Heart right ventricle (tissue), 16 donors: ENCODE results near the gene ADAMTS3. TPM values are rescaled to one million over a fixed set of nuclear protein-coding genes. Genes with fewer than 3 reads are reported as not detected.

Experiments used
- ATAC-seq, 8 donors: fragments of 200-7000 bp; cut with Tn5 transposase; one replicate each; pipeline ENCODE4 v1.9.1; 2020; ENCODE audit warnings: mild to moderate bottlenecking in 8 of 8, moderate library complexity in 8 of 8, moderate number of reproducible peaks in 1 of 8
- DNase-seq, 2 donors: peaks; one replicate each; pipeline ENCODE4 v3.0.0-alpha.2; 2020
- H3K27ac ChIP-seq, 10 donors: fragments of 200-600 bp; sonication (generic) in 2 of 10; one replicate each; pipeline versions ENCODE4 v1.5.0 to v1.8.0; 2020 to 2022; ENCODE audit warnings: mild to moderate bottlenecking in 3 of 10
- H3K27me3 ChIP-seq, 7 donors: fragments of 200-600 bp; one replicate each; pipeline ENCODE4 v1.8.0; 2021 to 2022; ENCODE audit warnings: mild to moderate bottlenecking in 2 of 7
- H3K36me3 ChIP-seq, 9 donors: fragments of 200-600 bp; sonication (generic) in 1 of 9; one replicate each; pipeline versions ENCODE4 v1.5.0 to v1.8.0; 2020 to 2022; ENCODE audit warnings: mild to moderate bottlenecking in 2 of 9
- H3K4me1 ChIP-seq, 9 donors: fragments of 200-600 bp; sonication (generic) in 1 of 9; one replicate each; pipeline versions ENCODE4 v1.5.0 to v1.8.0; 2020 to 2022; ENCODE audit warnings: mild to moderate bottlenecking in 4 of 9
- H3K4me3 ChIP-seq, 10 donors: fragments of 200-600 bp; sonication (generic) in 2 of 10; one replicate each; pipeline versions ENCODE4 v1.5.0 to v1.8.0; 2020 to 2022; ENCODE audit warnings: mild to moderate bottlenecking in 7 of 10, moderate library complexity in 2 of 10
- H3K9me3 ChIP-seq, 11 donors: fragments of 200-600 bp in 10 of 11; sonication (generic) in 2 of 11; one replicate each; pipeline versions ENCODE4 v1.5.0 to v1.8.0; 2013 to 2022; ENCODE audit warnings: mild to moderate bottlenecking in 2 of 11, control low read depth in 1 of 11, moderate library complexity in 1 of 11
- WGBS, 2 donors: extraction: QIAGEN DNeasy Blood & Tissue Kit; methylation state at CpG; one replicate each; pipeline ENCODE4 v1.1.7; 2013; ENCODE audit warnings: inconsistent platforms in 1 of 2; 5-methylcytosine and 5-hydroxymethylcytosine counted together
- intact Hi-C, 10 donors: fragments of 100-400 bp; cut with DNase I; formaldehyde crosslinking; loops; one replicate each; pipeline versions ENCODE4 v1.11.1 to v1.14.2; 2022
- polyA plus RNA-seq, 2 donors: library from polyadenylated mRNA; stranded (reverse); fragments of 200-250 nt; gene quantifications; one replicate each; pipeline ENCODE4 v1.2.3, GENCODE V29; 2013
- total RNA-seq, 10 donors: library from RNA; stranded (reverse); fragmentation: NEBNext Ultra II Directional in 3 of 10; extraction: Animal tissue kit (Norgen Biotek cat#: 25700) in 3 of 10; gene quantifications; one replicate each; pipeline versions ENCODE4 v1.2.1 to v1.2.4, GENCODE V29; 2021 to 2023
- TF ChIP-seq, protein P1 (sequence below), 9 donors: fragments of 200-600 bp; sonication (generic) in 2 of 9; IDR thresholded peaks; one replicate each; pipeline versions ENCODE4 v1.5.0 to v1.8.0; 2021 to 2022; ENCODE audit warnings: antibody characterized with exemption in 9 of 9, mild to moderate bottlenecking in 5 of 9, moderate library complexity in 1 of 9
- donor health status: Arrhythmogenic right ventricular cardiomyopathy.
- donor health status: ischemic (EF 13 %, LVEDD 7.1; RV severe dilation, severe dysfunction).
- donor health status: healthy with polysubstance abuse.
- donor health status: DM: no; HTN: yes; CAD: no.
- donor health status: DM: no; HTN: no; CAD: no.
- donor health status: ischemic (EF 25% LVEDD 6.9; RV normal size, moderate dysfunction).
- donor health status: ischemic (EF 25% LVEDD 5.7; RV mildly dilated, moderate dysfunction).
- donor health status: healthy.
- donor health status: DM: yes; HTN: yes; CAD: no.
- donor health status: Ischemic cardiomyopathy.
- donor health status: ischemic (EF 35%, LVEDD 5.7; RV mildly dilated, moderate dysfunction).
- donor health status: nonischemic (EF 11% LVEDD 7.7; RV severe dilation, severe dysfunction).
- donor health status: DM: yes; HTN: yes; CAD: no.
- donor health status: PGD.
- donor health status: ischemic (EF 29% LVEDD 5.4; RV normal size, mild dysfunction).
- donor health status: nonischemic (EF 23%, LVEDD 6.1; RV moderate dilation, normal function).

Gene ADAMTS3
- total and polyA plus RNA-seq, 12 donors: 0.23 to 1.1 (median 0.54) TPM

DNA sequence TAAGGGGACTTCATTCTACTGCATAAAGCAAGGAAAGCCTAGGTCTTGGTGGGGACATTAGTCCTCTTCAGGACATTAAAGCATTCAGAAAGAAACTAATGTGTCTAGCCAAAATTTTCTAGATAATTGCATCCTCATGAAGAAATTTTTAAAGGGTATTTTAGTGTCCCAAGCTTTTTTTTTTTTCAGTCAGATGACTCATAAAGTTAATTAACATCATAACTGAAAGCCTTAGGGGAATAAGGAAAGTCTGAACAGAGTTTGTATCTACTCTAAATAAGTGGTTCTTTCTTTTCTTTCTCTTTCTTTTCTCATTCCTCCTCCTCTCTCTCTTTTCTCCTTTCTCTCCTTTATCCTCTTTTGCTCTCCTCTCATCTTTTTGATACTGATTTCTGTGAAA is 202.4 kb downstream of the ADAMTS3 start:
- Histone ChIP-seq H3K4me1 (no peaks in the 10 kb centered on the region), H3K36me3 (no peaks in the 10 kb centered on the region), H3K9me3 (no peaks in the 10 kb centered on the region), H3K27me3 (no peaks in the 10 kb centered on the region), H3K27ac (no peak overlapping the region), H3K4me3 (no peak overlapping the region)
- DNase-seq (no peak), ATAC-seq (no peak)
- TF ChIP-seq, protein P1, sequence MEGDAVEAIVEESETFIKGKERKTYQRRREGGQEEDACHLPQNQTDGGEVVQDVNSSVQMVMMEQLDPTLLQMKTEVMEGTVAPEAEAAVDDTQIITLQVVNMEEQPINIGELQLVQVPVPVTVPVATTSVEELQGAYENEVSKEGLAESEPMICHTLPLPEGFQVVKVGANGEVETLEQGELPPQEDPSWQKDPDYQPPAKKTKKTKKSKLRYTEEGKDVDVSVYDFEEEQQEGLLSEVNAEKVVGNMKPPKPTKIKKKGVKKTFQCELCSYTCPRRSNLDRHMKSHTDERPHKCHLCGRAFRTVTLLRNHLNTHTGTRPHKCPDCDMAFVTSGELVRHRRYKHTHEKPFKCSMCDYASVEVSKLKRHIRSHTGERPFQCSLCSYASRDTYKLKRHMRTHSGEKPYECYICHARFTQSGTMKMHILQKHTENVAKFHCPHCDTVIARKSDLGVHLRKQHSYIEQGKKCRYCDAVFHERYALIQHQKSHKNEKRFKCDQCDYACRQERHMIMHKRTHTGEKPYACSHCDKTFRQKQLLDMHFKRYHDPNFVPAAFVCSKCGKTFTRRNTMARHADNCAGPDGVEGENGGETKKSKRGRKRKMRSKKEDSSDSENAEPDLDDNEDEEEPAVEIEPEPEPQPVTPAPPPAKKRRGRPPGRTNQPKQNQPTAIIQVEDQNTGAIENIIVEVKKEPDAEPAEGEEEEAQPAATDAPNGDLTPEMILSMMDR (IDR thresholded peaks at IDR 0.05): no peak
- intact Hi-C loops: no loop called here

DNA sequence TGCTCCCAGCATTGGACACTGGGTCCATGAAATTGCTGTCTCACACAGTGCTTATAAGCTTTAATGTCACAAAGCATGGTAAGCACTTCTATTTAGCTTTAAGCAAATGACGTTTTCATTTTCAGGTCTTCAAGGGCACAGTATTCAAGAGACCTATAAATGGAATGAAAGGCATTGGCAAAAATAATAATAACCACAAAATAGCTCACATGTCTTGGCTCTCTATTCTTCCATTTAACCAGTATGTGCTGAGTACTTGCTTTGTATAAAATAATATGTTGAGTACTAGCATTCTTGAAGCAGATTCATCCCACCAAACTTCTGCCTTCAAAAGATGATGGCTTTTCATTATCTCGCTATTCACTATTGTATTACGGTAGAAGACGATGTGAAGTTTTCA is 203.0 kb downstream of the ADAMTS3 start:
- H3K27ac ChIP-seq: no peak overlapping the region
- no peak overlapping the region for H3K4me3 ChIP-seq
- H3K4me1 ChIP-seq: no peaks in the 10 kb centered on the region
- no peaks in the 10 kb centered on the region for H3K36me3 ChIP-seq
- 79 to 84% methylated on average over 4 of the region's 4 CpGs for WGBS, 2 donors
- intact Hi-C loops: no loop called here
- H3K9me3 ChIP-seq: no peaks in the 10 kb centered on the region
- DNase-seq (no peak), ATAC-seq (no peak)
- TF ChIP-seq, protein P1 (IDR thresholded peaks at IDR 0.05): no peak
- no peaks in the 10 kb centered on the region for H3K27me3 ChIP-seq

DNA sequence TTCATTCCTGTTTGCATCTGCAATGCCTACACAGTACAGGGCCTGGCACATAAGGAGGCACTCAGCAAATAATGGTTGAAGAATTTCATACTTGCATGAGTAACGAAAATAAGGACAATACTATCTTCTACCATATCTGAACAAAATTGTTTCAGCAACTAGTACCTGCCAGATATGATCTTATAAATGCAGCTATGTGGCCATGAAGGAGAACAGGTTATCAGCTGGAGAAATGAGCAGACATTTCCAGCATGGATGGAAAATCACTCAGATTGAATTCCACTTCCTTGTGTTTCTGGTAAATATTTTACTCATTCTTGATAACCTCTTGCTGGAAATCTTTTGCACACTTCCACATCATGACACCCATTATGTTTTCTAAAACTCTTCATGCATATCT is 204.0 kb downstream of the ADAMTS3 start:
- no peaks in the 10 kb centered on the region for H3K9me3 ChIP-seq
- no peak overlapping the region for H3K4me3 ChIP-seq
- H3K36me3 ChIP-seq: no peaks in the 10 kb centered on the region
- H3K4me1 ChIP-seq: no peaks in the 10 kb centered on the region
- WGBS, 2 donors: 46 to 61% methylated on average over 1 of the region's 1 CpG
- intact Hi-C loops: no loop called here
- H3K27me3 ChIP-seq: no peaks in the 10 kb centered on the region
- TF ChIP-seq, protein P1 (IDR thresholded peaks at IDR 0.05): no peak
- DNase-seq (no peak), ATAC-seq (no peak)
- H3K27ac ChIP-seq: no peak overlapping the region

DNA sequence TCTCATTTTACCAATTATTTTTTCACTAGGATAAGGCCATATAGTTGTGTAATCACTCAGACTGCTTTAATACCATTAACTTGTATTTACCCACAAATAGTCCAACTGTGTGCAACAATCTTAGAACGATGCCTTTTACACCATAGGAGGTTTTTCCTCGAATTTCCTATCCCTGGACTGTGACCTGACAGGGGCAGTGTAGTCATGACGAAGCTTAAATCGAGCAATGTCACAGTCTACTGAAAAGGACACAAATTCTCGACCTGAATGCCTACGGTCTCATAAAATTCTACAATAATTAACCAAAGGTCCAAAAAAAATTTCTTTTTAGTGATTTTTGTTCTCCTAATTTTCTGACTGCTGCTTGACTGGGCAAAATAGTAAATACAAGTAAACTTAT is 208.9 kb downstream of the ADAMTS3 start:
- Histone ChIP-seq H3K27ac (no peak overlapping the region), H3K9me3 (no peaks in the 10 kb centered on the region), H3K4me3 (no peak overlapping the region), H3K4me1 (no peaks in the 10 kb centered on the region), H3K27me3 (no peaks in the 10 kb centered on the region), H3K36me3 (no peaks in the 10 kb centered on the region)
- TF ChIP-seq, protein P1 (IDR thresholded peaks at IDR 0.05): no peak
- 90 to 91% methylated on average over 6 of the region's 6 CpGs for WGBS, 2 donors
- intact Hi-C loops: no loop called here
- DNase-seq: no peak
- ATAC-seq: no peak

DNA sequence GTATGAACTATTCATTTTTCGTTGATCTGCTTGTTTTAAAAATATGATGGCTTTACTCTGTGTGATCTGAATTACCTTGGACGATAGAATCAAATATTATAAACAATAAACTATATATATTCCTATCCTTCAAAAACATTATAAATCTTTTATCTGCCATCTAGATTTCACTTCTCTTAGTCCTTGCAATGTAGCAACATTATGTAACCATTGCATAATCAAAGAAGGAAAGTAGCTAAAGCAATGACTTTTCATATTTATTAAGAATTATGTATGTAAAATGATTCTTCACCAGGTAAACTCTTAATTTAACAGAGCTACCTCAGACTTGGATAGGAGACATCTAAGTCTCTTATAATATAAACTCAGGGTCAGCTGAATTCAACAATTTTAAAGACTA is 210.5 kb downstream of the ADAMTS3 start:
- H3K4me1 ChIP-seq: no peaks in the 10 kb centered on the region
- no peaks in the 10 kb centered on the region for H3K36me3 ChIP-seq
- intact Hi-C loops: no loop called here
- 91 to 96% methylated on average over 2 of the region's 2 CpGs for WGBS, 2 donors
- no peak overlapping the region for H3K27ac ChIP-seq
- ATAC-seq (no peak), DNase-seq (no peak)
- no peak overlapping the region for H3K4me3 ChIP-seq
- no peaks in the 10 kb centered on the region for H3K27me3 ChIP-seq
- TF ChIP-seq, protein P1 (IDR thresholded peaks at IDR 0.05): no peak
- no peaks in the 10 kb centered on the region for H3K9me3 ChIP-seq
